Measurements from ENCODE around the gene TET2. TPM values are rescaled to one million over a fixed set of nuclear protein-coding genes. Genes with fewer than 3 reads are reported as not detected.

The TET2 gene
- total and polyA plus RNA-seq, 2 of the 4 experiments (the other 2 are of a cell fraction), result 5.6 to 25.3 TPM

DNA sequence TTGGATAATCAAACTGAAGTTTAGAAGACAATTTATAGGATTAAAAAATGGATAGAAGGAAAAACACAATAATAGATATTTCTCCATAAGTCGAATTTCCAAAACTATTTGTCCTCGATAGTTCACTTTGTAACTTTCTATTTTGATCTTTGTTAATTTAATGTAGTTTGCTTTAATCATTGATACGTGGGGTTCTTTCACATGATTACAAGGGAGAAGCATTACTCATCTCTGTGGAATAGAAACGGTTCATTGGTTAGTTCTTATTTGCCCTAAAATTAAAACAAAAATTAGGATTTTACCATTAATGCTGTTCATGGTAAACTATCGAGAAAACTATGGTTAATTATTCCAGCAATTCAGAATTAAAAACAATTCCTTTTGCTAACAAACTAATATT lies 2.1 kb downstream of the TET2 start:
- Histone ChIP-seq H2AFZ (replicated peaks; ENCODE audit: low read length, poor library complexity) (no peak overlapping the region), H4K20me1 (ENCODE audit: insufficient read depth, low read length) (peaks cover 16% of the 10 kb centered on the region; the same call in 1 of the 2 replicates), H3K9me1 (ENCODE audit: insufficient read depth, low read length) (no peaks in the 10 kb centered on the region; the same call in 1 of the 2 replicates), H4K8ac (ENCODE audit: low read depth in 2 of 2, low read length in 2 of 2) (no peak overlapping the region), H3K36me3 (ENCODE audit: control insufficient read depth, insufficient read depth, low read length) (no peaks in the 10 kb centered on the region), H3K4me2 (ENCODE audit: low read depth, low read length) (peak overlapping the region; percentile 97), H3K27me3 (ENCODE audit: control insufficient read depth, insufficient read depth, low read length) (no peaks in the 10 kb centered on the region), H4K91ac (ENCODE audit: insufficient read depth, low read depth, low read length) (no peak overlapping the region), H3K79me1 (ENCODE audit: low read depth in 1 of 2, low read length in 2 of 2) (peaks cover 3 to 37% of the 10 kb centered on the region in 2 experiments), H3K14ac (replicated peaks; ENCODE audit: low read depth, low read length) (no peak overlapping the region), H3K56ac (ENCODE audit: extremely low read depth, insufficient read depth, low read length) (no peak overlapping the region), H2AK5ac (ENCODE audit: low read depth, low read length) (no peak overlapping the region), H3K4ac (ENCODE audit: low read depth, low read length) (no peak overlapping the region), H3K4me3 (ENCODE audit: insufficient read depth, low read depth, low read length) (peak overlapping the region; percentile 94), H3K18ac (ENCODE audit: low read depth, low read length) (no peak overlapping the region), H2AK9ac (replicated peaks; ENCODE audit: low read depth, low read length, poor library complexity) (no peak overlapping the region), H3K27ac (ENCODE audit: insufficient read depth, low read length) (no peak overlapping the region), H2BK120ac (ENCODE audit: low read depth, low read length) (no peak overlapping the region), H2BK15ac (ENCODE audit: low read depth, low read length) (no peak overlapping the region), H3K4me1 (ENCODE audit: control insufficient read depth, insufficient read depth, low read length) (0 out of 2 replicates have a peak, but pooled peaks cover 2% of the 10 kb centered on the region), H2BK5ac (ENCODE audit: low read depth, low read length, poor library complexity, severe bottlenecking) (no peak overlapping the region), H4K5ac (ENCODE audit: low read depth, low read length) (no peak overlapping the region), H2BK20ac (ENCODE audit: low read depth, low read length) (no peak overlapping the region), H3K23ac (ENCODE audit: low read depth, low read length) (no peak overlapping the region), H3K9ac (ENCODE audit: low read depth, low read length) (no peak overlapping the region), H3K9me3 (ENCODE audit: control insufficient read depth, insufficient read depth, low read length) (no peaks in the 10 kb centered on the region)
- ATAC-seq (ENCODE audit: low read depth) (no peak), DNase-seq (no peak)
- BruUV-seq (replicated peaks), result no TSS peak
- intact Hi-C loops (cut with micrococcal nuclease) (loop anchor here (5.0 to 10.0 kb wide), 2 partner anchors 44 to 556 kb away; partner anchors contain the start of genes GSTCD and INTS12), in situ Hi-C loops (cut with MboI; ENCODE audit: low sequenced_read_pairs) (no loop called here), dilution Hi-C loops (cut with HindIII; ENCODE audit: low sequenced_read_pairs, unreplicated experiment) (no loop called here)
- ChIA-PET POLR2A (ENCODE audit: unreplicated experiment) (no interaction called here), CTCF (no interaction called here)
- WGBS, 2 experiments (ENCODE audit: extremely low coverage in 2 of 2, insufficient read length in 1 of 2), result no CpG with 5 or more reads among the region's 5 CpGs
- no peak for TF ChIP-seq MAFK (IDR thresholded peaks at IDR 0.05; ENCODE audit: low read depth, low read length)
- no peak for TF ChIP-seq RCOR1 (IDR thresholded peaks at IDR 0.05; ENCODE audit: insufficient replicate concordance, low read length)
- no peak for TF ChIP-seq BHLHE40 (IDR thresholded peaks at IDR 0.05; ENCODE audit: low read depth, low read length)
- no peak for TF ChIP-seq MAZ (IDR thresholded peaks at IDR 0.05; ENCODE audit: borderline replicate concordance, low read depth, low read length)
- TF ChIP-seq, protein P1, sequence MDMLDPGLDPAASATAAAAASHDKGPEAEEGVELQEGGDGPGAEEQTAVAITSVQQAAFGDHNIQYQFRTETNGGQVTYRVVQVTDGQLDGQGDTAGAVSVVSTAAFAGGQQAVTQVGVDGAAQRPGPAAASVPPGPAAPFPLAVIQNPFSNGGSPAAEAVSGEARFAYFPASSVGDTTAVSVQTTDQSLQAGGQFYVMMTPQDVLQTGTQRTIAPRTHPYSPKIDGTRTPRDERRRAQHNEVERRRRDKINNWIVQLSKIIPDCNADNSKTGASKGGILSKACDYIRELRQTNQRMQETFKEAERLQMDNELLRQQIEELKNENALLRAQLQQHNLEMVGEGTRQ (IDR thresholded peaks at IDR 0.05; ENCODE audit: low read depth, low read length), result no peak
- no peak for TF ChIP-seq RAD21 (IDR thresholded peaks at IDR 0.05; ENCODE audit: low read length)
- no peak for TF ChIP-seq MXI1 (IDR thresholded peaks at IDR 0.05; ENCODE audit: borderline replicate concordance, low read depth, low read length)
- TF ChIP-seq RFX5 (IDR thresholded peaks at IDR 0.05; ENCODE audit: low read depth, low read length), result no peak
- TF ChIP-seq CEBPB (IDR thresholded peaks at IDR 0.05; ENCODE audit: low read depth, low read length), result no peak
- no peak for TF ChIP-seq FOS (IDR thresholded peaks at IDR 0.05; ENCODE audit: low read depth, low read length)
- TF ChIP-seq, protein P2, sequence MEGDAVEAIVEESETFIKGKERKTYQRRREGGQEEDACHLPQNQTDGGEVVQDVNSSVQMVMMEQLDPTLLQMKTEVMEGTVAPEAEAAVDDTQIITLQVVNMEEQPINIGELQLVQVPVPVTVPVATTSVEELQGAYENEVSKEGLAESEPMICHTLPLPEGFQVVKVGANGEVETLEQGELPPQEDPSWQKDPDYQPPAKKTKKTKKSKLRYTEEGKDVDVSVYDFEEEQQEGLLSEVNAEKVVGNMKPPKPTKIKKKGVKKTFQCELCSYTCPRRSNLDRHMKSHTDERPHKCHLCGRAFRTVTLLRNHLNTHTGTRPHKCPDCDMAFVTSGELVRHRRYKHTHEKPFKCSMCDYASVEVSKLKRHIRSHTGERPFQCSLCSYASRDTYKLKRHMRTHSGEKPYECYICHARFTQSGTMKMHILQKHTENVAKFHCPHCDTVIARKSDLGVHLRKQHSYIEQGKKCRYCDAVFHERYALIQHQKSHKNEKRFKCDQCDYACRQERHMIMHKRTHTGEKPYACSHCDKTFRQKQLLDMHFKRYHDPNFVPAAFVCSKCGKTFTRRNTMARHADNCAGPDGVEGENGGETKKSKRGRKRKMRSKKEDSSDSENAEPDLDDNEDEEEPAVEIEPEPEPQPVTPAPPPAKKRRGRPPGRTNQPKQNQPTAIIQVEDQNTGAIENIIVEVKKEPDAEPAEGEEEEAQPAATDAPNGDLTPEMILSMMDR (conservative IDR thresholded peaks at IDR 0.05; ENCODE audit: low read depth, low read length), result no peak
- no peak for TF ChIP-seq POLR2A (IDR thresholded peaks at IDR 0.05; ENCODE audit: low read depth, low read length)
- TF ChIP-seq NFE2L2 (IDR thresholded peaks at IDR 0.05; ENCODE audit: low read depth, low read length), result no peak
- no peak for TF ChIP-seq SMC3 (IDR thresholded peaks at IDR 0.05; ENCODE audit: low read depth, low read length)
